RWPE2 (cell line): ENCODE results near the gene EPS8.

ENCODE experiments used
- ATAC-seq: fragments of 200-7000 bp; cut with Tn5 transposase; 3 replicates; pipeline ENCODE4 v1.9.1; 2021; ENCODE audit warnings: low read depth
- DNase-seq: peaks from one replicate; pipeline ENCODE4 v3.0.0-alpha.2; 2020; ENCODE audit warnings: low spot score
- H3K27ac ChIP-seq: fragments of 450-650 bp; 2 replicates; pipeline ENCODE4 v1.5.1; 2017; ENCODE audit warnings: mild to moderate bottlenecking; ENCODE audit not compliant: poor library complexity, severe bottlenecking
- H3K27me3 ChIP-seq: fragments of 250-450 bp; sonication (Bioruptor Pico); 2 replicates; pipeline ENCODE4 v1.5.1; 2021; ENCODE audit warnings: mild to moderate bottlenecking, moderate library complexity; ENCODE audit not compliant: insufficient read depth, poor library complexity, severe bottlenecking
- H3K36me3 ChIP-seq: fragments of 250-450 bp; sonication (Bioruptor Pico); 2 replicates; pipeline ENCODE4 v1.5.1; 2020; ENCODE audit warnings: low read depth, mild to moderate bottlenecking, moderate library complexity
- H3K4me1 ChIP-seq: fragments of 250-450 bp; sonication (Bioruptor Pico); 2 replicates; pipeline ENCODE4 v1.5.1; 2021; ENCODE audit warnings: mild to moderate bottlenecking, moderate library complexity; ENCODE audit not compliant: insufficient read depth, poor library complexity, severe bottlenecking
- H3K4me3 ChIP-seq: fragments of 250-450 bp; sonication (Bioruptor Pico); 2 replicates; pipeline ENCODE4 v1.5.1; 2021; ENCODE audit warnings: mild to moderate bottlenecking, moderate library complexity; ENCODE audit not compliant: severe bottlenecking
- H3K9me3 ChIP-seq: fragments of 250-450 bp; sonication (Bioruptor Pico); 2 replicates; pipeline ENCODE4 v1.5.1; 2021; ENCODE audit warnings: mild to moderate bottlenecking, moderate library complexity; ENCODE audit not compliant: severe bottlenecking
- TF ChIP-seq, protein P1 (sequence below): fragments of 450-650 bp; IDR thresholded peaks from one replicate; pipeline ENCODE4 v1.5.1; 2017; ENCODE audit warnings: mild to moderate bottlenecking, moderate library complexity; ENCODE audit not compliant: poor library complexity, severe bottlenecking

The EPS8 gene

DNA sequence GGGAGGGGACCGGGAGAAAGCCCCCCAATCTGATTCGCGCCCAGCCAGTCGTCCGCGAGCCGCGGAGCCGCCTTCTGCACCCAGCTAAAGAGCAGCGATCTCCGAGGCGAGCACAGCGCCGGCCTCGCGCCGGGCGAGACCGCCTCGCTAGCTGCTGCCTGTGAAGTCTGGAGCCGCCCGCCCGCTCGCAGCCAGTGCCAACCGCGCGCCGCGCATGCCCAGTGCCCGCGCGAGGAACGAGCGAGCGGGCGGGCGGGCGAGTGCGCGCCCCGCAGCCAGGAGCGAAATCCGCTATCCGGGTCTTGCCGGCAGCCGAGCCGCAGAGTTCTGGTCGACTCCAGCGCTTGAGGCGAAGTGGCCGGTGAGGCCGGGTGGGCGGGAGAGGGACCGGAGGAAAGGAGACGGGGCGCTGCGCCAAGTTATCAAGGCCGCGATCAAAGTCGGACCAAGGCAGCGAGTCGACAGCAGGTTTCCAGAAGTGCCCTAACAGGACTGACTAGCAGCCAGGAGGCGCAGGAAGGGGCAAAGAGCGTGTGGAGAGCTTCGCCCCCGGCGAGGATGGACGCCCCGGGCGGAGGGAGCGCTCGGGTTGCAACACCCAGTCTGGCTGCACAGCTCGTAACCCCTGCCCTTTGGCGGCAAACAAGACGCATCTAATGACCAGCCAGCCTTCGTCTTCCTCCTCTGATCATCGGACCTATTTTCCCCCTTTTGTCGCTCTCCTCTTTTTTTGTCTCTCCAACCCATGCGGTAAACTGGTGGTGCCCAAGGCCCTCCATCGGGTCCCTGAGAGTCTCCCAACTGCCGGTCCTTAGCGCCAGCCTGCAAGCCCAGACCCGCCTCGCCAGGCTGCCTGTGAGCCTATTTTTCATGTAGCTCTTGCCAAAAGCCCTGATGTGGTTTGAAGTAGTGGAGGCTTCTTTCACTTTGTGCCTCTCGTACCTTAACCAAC is at the start of gene EPS8:
Gene EPS8 (minus strand): TSS at position 169 of the 952 bp plus-strand sequence. CDS start 106,437 bp downstream, outside the sequence.
- H3K27me3 ChIP-seq = no peaks in the 10 kb centered on the region
- DNase-seq (peak; percentile 71), ATAC-seq (peak; percentile 81)
- no peaks in the 10 kb centered on the region for H3K4me1 ChIP-seq
- no peaks in the 10 kb centered on the region for H3K9me3 ChIP-seq
- peak within 1 kb of the TSS; percentile 62 for H3K4me3 ChIP-seq
- peak within 1 kb of the TSS; percentile 36 for H3K27ac ChIP-seq
- no peaks in the 10 kb centered on the region for H3K36me3 ChIP-seq
- TF ChIP-seq, protein P1, sequence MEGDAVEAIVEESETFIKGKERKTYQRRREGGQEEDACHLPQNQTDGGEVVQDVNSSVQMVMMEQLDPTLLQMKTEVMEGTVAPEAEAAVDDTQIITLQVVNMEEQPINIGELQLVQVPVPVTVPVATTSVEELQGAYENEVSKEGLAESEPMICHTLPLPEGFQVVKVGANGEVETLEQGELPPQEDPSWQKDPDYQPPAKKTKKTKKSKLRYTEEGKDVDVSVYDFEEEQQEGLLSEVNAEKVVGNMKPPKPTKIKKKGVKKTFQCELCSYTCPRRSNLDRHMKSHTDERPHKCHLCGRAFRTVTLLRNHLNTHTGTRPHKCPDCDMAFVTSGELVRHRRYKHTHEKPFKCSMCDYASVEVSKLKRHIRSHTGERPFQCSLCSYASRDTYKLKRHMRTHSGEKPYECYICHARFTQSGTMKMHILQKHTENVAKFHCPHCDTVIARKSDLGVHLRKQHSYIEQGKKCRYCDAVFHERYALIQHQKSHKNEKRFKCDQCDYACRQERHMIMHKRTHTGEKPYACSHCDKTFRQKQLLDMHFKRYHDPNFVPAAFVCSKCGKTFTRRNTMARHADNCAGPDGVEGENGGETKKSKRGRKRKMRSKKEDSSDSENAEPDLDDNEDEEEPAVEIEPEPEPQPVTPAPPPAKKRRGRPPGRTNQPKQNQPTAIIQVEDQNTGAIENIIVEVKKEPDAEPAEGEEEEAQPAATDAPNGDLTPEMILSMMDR = no peak

DNA sequence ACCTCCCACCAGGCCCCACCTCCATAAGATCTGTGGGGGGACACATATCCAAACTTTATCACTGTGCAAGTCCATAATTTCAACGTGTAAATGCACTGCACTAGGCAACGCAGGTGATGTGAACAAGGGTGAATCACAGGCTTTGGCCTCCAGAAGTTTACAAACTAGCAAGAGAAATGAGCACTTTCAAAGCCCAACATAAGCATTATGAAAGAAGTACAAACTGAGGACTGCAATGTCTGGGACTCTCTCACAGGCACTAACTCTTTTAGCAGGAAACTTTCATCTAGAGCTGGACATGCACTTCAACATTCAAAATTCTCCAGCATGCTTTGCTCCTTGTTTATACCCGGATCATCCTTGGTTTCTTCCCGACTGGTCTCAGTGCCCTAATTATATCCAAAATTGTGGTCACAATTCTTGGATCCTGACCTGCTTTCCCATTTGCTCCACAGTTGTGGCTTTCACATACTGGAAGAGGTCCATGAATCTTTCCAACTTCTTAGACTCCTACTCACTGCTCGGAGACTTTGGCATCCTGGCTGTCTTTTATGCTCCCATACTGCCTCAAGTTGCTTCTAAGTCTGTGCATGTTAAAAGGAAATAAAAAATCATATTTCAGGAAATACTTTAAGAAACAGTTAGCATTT is 48.1 kb upstream of the EPS8 start:
- Histone ChIP-seq H3K27me3 (no peaks in the 10 kb centered on the region), H3K27ac (no peak overlapping the region)
- DNase-seq = no peak

DNA sequence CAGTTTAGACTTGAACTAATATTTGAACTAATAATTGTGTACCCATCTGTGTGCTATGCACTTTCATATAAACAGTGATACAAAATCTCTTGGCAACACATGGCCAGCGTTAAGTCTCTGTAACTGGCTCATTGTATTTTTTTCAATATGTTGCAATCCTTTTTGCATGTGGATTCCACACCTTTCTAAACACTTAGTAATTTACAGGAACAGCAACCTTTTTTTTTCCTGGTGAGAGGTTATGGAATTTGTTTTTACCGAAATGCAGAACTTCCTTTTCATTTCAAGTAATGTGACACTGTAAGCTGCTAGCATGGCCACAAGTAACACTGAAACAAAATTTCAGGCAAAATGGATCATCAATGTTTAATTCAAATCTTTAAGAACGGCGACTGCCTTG is 45.4 kb upstream of the EPS8 start:
- TF ChIP-seq, protein P1 = no peak
- Histone ChIP-seq H3K27me3 (no peaks in the 10 kb centered on the region), H3K4me1 (no peaks in the 10 kb centered on the region), H3K9me3 (no peaks in the 10 kb centered on the region), H3K4me3 (no peak overlapping the region), H3K27ac (no peak overlapping the region), H3K36me3 (no peaks in the 10 kb centered on the region)
- no peak for DNase-seq
- no peak for ATAC-seq

More for the DNA sequence above, 48.1 kb upstream of the EPS8 start:
- H3K36me3 ChIP-seq = no peaks in the 10 kb centered on the region
- H3K4me1 ChIP-seq = no peaks in the 10 kb centered on the region
- no peaks in the 10 kb centered on the region for H3K9me3 ChIP-seq
- H3K4me3 ChIP-seq = no peak overlapping the region
- no peak for ATAC-seq
- TF ChIP-seq, protein P1 = no peak

DNA sequence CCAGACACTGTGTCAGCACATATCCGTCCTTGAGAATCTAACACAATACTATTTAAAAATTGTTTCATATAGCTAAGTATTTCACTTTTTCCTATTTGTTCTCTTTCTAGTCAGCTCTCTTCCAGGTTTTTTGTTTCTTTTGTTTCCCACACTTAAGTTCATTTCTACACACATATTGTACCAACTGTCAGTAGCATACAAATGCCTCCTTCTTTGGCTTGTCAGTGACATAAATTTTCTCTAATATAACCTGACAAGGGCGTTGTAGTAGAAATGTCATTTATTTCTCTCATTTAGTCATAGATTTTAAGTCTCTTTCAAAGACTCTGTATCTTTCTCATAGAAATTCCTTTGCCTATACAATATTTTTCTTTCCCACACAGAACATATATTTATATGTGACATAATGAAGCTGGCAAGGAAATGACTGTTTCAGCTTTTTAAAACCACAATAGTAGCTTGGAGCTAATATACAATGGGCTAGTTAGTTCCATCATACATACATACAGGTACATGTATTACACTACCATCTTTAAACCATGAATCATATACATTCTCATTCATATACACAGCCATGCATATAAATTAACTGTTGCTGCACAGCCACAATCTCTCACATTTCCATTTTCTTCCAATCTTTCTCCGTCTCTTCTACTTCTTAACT is 42.3 kb upstream of the EPS8 start:
- H3K27ac ChIP-seq = no peak overlapping the region

More for the DNA sequence above, 42.3 kb upstream of the EPS8 start:
- TF ChIP-seq, protein P1 = no peak
- no peaks in the 10 kb centered on the region for H3K9me3 ChIP-seq
- no peak for DNase-seq
- no peaks in the 10 kb centered on the region for H3K27me3 ChIP-seq
- H3K36me3 ChIP-seq = no peaks in the 10 kb centered on the region
- H3K4me1 ChIP-seq = no peaks in the 10 kb centered on the region
- ATAC-seq = no peak
- no peak overlapping the region for H3K4me3 ChIP-seq
